GM12891 (cell line): Measurements from ENCODE around the gene MLNR.

Experiments used
- POLR2A ChIP-seq: IDR thresholded peaks from 2 replicates; pipeline ENCODE4 v1.6.1; 2011; ENCODE audit warnings: low read depth, low read length, control low read depth
- POLR2AphosphoS5 ChIP-seq: IDR thresholded peaks from 2 replicates; pipeline ENCODE4 v1.6.1; 2011; ENCODE audit warnings: low read depth, low read length, control low read depth
- TAF1 ChIP-seq: IDR thresholded peaks from 2 replicates; pipeline ENCODE4 v1.6.1; 2011; ENCODE audit warnings: low read depth, low read length, control low read depth

DNA sequence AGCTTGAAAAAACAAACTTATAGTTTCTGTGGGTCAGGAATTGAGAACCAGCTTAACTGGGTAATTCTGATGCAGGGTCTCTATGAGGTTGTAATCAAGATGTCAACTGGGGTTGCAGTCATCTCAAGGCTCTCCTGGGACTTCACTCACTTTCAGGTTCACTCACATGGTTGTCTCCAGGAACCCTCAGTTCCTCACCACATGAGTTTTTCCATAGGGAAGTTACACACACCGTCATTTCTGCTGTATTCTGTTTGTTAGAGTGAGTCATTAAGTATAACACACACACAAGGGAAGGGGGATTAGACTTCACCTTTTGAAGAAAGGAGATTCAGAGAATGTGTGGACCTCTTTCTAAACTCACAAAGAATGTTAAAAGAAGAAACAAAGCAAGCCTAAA is 34.9 kb upstream of the MLNR start:
- no peak for TF ChIP-seq POLR2AphosphoS5
- TF ChIP-seq TAF1, result no peak
- no peak for TF ChIP-seq POLR2A
